AG09309 (cell line): ENCODE results near the gene FST.

Source experiments
- DNase-seq: peaks from one replicate; pipeline ENCODE4 v3.0.0-alpha.2; 2010; ENCODE audit warnings: low read depth
- H3K4me3 ChIP-seq: 2 replicates; pipeline ENCODE4 v1.5.1; 2011; ENCODE audit warnings: mild to moderate bottlenecking, low read depth, low read length, moderate library complexity; ENCODE audit not compliant: control insufficient read depth
- CTCF ChIP-seq: IDR thresholded peaks from 2 replicates; pipeline ENCODE4 v1.5.1; 2011; ENCODE audit warnings: mild to moderate bottlenecking, low read depth, low read length, inconsistent platforms; ENCODE audit not compliant: insufficient read depth, control insufficient read depth; ENCODE audit errors: missing control alignments

Gene FST

GRCh38 chr5:53480416-53481158 is at the start of gene FST:
Gene FST (plus strand): TSS chr5:53480629. CDS start chr5:53480792, 163 bp downstream.
- DNase-seq: no peak
- no peak for TF ChIP-seq CTCF
- H3K4me3 ChIP-seq: peak within 1 kb of the TSS; percentile 94

GRCh38 chr5:53431665-53432064 is 48.8 kb upstream of the FST start:
- TF ChIP-seq CTCF: no peak
- H3K4me3 ChIP-seq: no peak overlapping the region
- no peak for DNase-seq

GRCh38 chr5:53433026-53433425 is 47.4 kb upstream of the FST start:
- no peak for DNase-seq
- no peak for TF ChIP-seq CTCF

GRCh38 chr5:53434541-53434940 is 45.9 kb upstream of the FST start:
- DNase-seq: no peak
- no peak for TF ChIP-seq CTCF
- H3K4me3 ChIP-seq: no peak overlapping the region

More at GRCh38 chr5:53433026-53433425, 47.4 kb upstream of the FST start:
- no peak overlapping the region for H3K4me3 ChIP-seq

- H3K4me3 ChIP-seq: no peak overlapping the region
- DNase-seq: no peak
- TF ChIP-seq CTCF: no peak
Observed at GRCh38 chr5:53436480-53437191, 43.8 kb upstream of the FST start.

GRCh38 chr5:53438079-53438478 is 42.4 kb upstream of the FST start:
- TF ChIP-seq CTCF: no peak
- no peak overlapping the region for H3K4me3 ChIP-seq
- DNase-seq: no peak
